Heart left ventricle (tissue), 16 donors: ENCODE results near the gene FAM53B. TPM values are rescaled to one million over a fixed set of nuclear protein-coding genes. Genes with fewer than 3 reads are reported as not detected.

Experiments
- ATAC-seq, 4 donors: fragments of 200-7000 bp; cut with Tn5 transposase; one replicate each; pipeline ENCODE4 v1.9.1; 2020 to 2022; ENCODE audit warnings: moderate library complexity in 4 of 4, mild to moderate bottlenecking in 3 of 4, moderate number of reproducible peaks in 1 of 4
- DNase-seq, 5 donors: peaks; one replicate each; pipeline ENCODE4 v3.0.0-alpha.2; 2020
- H3K27ac ChIP-seq, 12 donors: fragments of 200-600 bp; sonication (generic) in 4 of 12; one replicate each; pipeline versions ENCODE4 v1.5.0 to v1.8.0; 2016 to 2022; ENCODE audit warnings: mild to moderate bottlenecking in 2 of 12
- H3K27me3 ChIP-seq, 9 donors: fragments of 200-600 bp; sonication (generic) in 2 of 9; one replicate each; pipeline versions ENCODE4 v1.5.1 to v1.8.0; 2016 to 2022; ENCODE audit warnings: mild to moderate bottlenecking in 3 of 9
- H3K36me3 ChIP-seq, 9 donors: fragments of 200-600 bp; sonication (generic) in 2 of 9; one replicate each; pipeline versions ENCODE4 v1.5.0 to v1.8.0; 2018 to 2022; ENCODE audit warnings: mild to moderate bottlenecking in 2 of 9
- H3K4me1 ChIP-seq, 12 donors: fragments of 200-600 bp; sonication (generic) in 4 of 12; one replicate each; pipeline versions ENCODE4 v1.5.0 to v1.8.0; 2016 to 2022; ENCODE audit warnings: mild to moderate bottlenecking in 3 of 12
- H3K4me3 ChIP-seq, 12 donors: fragments of 200-600 bp; sonication (generic) in 4 of 12; one replicate each; pipeline versions ENCODE4 v1.5.0 to v1.8.0; 2017 to 2022; ENCODE audit warnings: mild to moderate bottlenecking in 9 of 12, moderate library complexity in 4 of 12
- H3K9me3 ChIP-seq, 12 donors: fragments of 200-600 bp; sonication (generic) in 4 of 12; one replicate each; pipeline versions ENCODE4 v1.5.0 to v1.8.0; 2016 to 2022; ENCODE audit warnings: mild to moderate bottlenecking in 1 of 12
- POLR2A ChIP-seq, 2 donors: fragments of 450-650 bp; IDR thresholded peaks; one replicate each; pipeline ENCODE4 v1.6.1; 2017; ENCODE audit warnings: antibody characterized with exemption in 2 of 2, mild to moderate bottlenecking in 2 of 2, moderate library complexity in 2 of 2
- WGBS, 4 donors: extraction: QIAGEN DNeasy Blood & Tissue Kit in 2 of 4; methylation state at CpG; one replicate each; pipeline versions ENCODE4 v1.1.5 to v1.1.7; 2013 to 2018; 5-methylcytosine and 5-hydroxymethylcytosine counted together
- intact Hi-C, 10 donors: fragments of 100-400 bp; cut with DNase I; formaldehyde crosslinking; loops; one replicate each; pipeline versions ENCODE4 v1.11.1 to v1.14.2; 2022
- polyA plus RNA-seq, 2 donors: library from polyadenylated mRNA; stranded (reverse); fragments of 200-250 nt; gene quantifications; one replicate each; pipeline ENCODE4 v1.2.3, GENCODE V29; 2013
- total RNA-seq, 9 donors: library from RNA; depleted of rRNA in 2 of 9; stranded (reverse); fragments of >200 nt in 2 of 9; fragmentation: NEBNext Ultra II Directional in 3 of 9; extraction: Animal tissue kit (Norgen Biotek cat#: 25700) in 3 of 9; gene quantifications; one replicate each; pipeline versions ENCODE4 v1.1.0 to v1.2.4, GENCODE V29; 2016 to 2023
- TF ChIP-seq, protein P1 (sequence below), 12 donors: fragments of 200-600 bp; sonication (generic) in 4 of 12; IDR thresholded peaks; one replicate each; pipeline versions ENCODE4 v1.5.0 to v1.8.0; 2018 to 2022; ENCODE audit warnings: antibody characterized with exemption in 12 of 12, mild to moderate bottlenecking in 5 of 12
- donor health status: ischemic (EF 13 %, LVEDD 7.1; RV severe dilation, severe dysfunction).
- donor health status: healthy with polysubstance abuse.
- donor health status: DM: no; HTN: yes; CAD: no.
- donor health status: DM: no; HTN: no; CAD: no.
- donor health status: ischemic (EF 25% LVEDD 6.9; RV normal size, moderate dysfunction).
- donor health status: ischemic (EF 25% LVEDD 5.7; RV mildly dilated, moderate dysfunction).
- donor health status: healthy.
- donor health status: DM: yes; HTN: yes; CAD: no.
- donor health status: ischemic (EF 35%, LVEDD 5.7; RV mildly dilated, moderate dysfunction).
- donor health status: nonischemic (EF 11% LVEDD 7.7; RV severe dilation, severe dysfunction).
- donor health status: DM: yes; HTN: yes; CAD: no.
- donor health status: PGD.
- donor health status: ischemic (EF 29% LVEDD 5.4; RV normal size, mild dysfunction).
- donor health status: nonischemic (EF 23%, LVEDD 6.1; RV moderate dilation, normal function).

FAM53B gene
- total and polyA plus RNA-seq, 11 donors = 23.7 to 57.7 (median 35.5) TPM

DNA sequence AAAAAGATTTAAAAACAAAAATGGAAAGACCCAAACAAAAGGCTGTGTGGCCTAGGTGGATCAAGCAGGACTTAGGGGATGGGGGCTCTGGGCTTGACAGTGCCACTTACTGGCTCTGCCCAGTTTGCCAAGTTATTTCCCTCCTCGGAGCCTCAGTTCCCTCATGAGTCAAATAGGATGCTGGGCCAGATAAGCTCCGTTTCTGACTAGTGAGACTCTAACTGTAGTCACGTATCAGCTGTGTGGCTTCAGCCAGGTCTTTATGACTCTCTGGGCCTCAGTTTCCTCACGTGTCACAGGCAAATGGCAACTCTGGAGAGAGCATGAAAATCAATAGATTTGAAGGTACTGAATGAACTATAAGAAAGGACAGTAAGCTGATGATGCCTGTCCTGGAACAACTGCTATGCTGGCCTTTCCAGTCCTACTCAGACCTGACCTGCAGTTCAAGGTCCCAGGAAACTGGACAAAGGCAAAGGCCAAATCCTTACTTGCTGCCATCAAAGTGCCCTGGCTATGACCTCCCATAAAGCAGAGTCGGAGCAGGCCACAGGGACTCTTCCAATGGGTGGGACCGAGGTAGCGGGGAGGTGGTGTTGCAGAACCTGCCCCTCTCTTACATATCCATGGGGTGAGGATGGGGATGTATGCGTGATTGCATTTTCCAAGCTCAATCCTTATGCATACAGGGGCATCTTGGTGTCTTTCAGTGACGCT is 27.0 kb downstream of the FAM53B start:
- 83 to 85% (median 84%) methylated on average over 9 of the region's 9 CpGs for WGBS, 4 donors
- Histone ChIP-seq H3K27me3 (no peaks in the 10 kb centered on the region), H3K4me1 (peaks cover 8 to 95% (median 84%) of the 10 kb centered on the region in 12 donors), H3K9me3 (no peaks in the 10 kb centered on the region), H3K27ac (peak overlapping the region in 2 of 12 donors; percentile 80 to 93), H3K36me3 (no peaks in the 10 kb centered on the region), H3K4me3 (no peak overlapping the region)
- no peak for DNase-seq
- ATAC-seq = no peak
- intact Hi-C loops = no loop called here
- no peak for TF ChIP-seq POLR2A (IDR thresholded peaks at IDR 0.05)
- TF ChIP-seq, protein P1, sequence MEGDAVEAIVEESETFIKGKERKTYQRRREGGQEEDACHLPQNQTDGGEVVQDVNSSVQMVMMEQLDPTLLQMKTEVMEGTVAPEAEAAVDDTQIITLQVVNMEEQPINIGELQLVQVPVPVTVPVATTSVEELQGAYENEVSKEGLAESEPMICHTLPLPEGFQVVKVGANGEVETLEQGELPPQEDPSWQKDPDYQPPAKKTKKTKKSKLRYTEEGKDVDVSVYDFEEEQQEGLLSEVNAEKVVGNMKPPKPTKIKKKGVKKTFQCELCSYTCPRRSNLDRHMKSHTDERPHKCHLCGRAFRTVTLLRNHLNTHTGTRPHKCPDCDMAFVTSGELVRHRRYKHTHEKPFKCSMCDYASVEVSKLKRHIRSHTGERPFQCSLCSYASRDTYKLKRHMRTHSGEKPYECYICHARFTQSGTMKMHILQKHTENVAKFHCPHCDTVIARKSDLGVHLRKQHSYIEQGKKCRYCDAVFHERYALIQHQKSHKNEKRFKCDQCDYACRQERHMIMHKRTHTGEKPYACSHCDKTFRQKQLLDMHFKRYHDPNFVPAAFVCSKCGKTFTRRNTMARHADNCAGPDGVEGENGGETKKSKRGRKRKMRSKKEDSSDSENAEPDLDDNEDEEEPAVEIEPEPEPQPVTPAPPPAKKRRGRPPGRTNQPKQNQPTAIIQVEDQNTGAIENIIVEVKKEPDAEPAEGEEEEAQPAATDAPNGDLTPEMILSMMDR (IDR thresholded peaks at IDR 0.05) = no peak

- peak overlapping the region in 2 of 12 donors; percentile 80 to 93 for H3K27ac ChIP-seq
- intact Hi-C loops = no loop called here
- TF ChIP-seq, protein P1 (IDR thresholded peaks at IDR 0.05) = no peak
- TF ChIP-seq POLR2A (IDR thresholded peaks at IDR 0.05) = no peak
- H3K4me3 ChIP-seq = no peak overlapping the region
- H3K9me3 ChIP-seq = no peaks in the 10 kb centered on the region
- DNase-seq = no peak
- H3K27me3 ChIP-seq = no peaks in the 10 kb centered on the region
- H3K4me1 ChIP-seq = peaks cover 8 to 95% (median 79%) of the 10 kb centered on the region in 12 donors
- WGBS, 4 donors = 87 to 94% (median 88%) methylated on average over 4 of the region's 4 CpGs
- no peaks in the 10 kb centered on the region for H3K36me3 ChIP-seq
- ATAC-seq = no peak
Measured at GRCh38 chr10:124716369-124716768, 27.8 kb downstream of the FAM53B start.

DNA sequence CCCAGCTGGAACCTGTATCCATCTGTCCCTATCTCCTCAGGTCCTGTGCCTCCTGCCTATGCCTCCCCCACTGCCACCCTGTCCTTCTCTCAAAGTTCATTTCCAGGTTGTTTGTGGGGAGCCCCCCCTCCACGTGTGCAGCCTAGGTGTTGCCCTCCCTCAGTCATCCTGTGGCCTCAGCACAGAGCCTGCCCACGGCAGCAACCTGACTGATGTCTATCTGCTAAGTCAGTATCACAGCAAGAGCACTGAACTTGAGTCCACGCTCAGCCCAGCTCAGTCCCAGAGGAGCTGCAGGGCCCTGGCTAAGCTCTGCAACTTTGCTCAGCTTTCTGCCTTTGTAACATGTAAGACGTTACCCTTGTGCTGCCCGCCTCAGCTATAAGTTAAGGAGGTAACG is 28.7 kb downstream of the FAM53B start:
- Histone ChIP-seq H3K27me3 (no peaks in the 10 kb centered on the region), H3K36me3 (no peaks in the 10 kb centered on the region), H3K4me1 (peaks cover 11 to 95% (median 76%) of the 10 kb centered on the region in 12 donors), H3K4me3 (no peak overlapping the region), H3K27ac (peak overlapping the region in 2 of 12 donors; percentile 17 to 33), H3K9me3 (no peaks in the 10 kb centered on the region)
- DNase-seq (no peak), ATAC-seq (no peak)
- TF ChIP-seq, protein P1 (IDR thresholded peaks at IDR 0.05) = no peak
- TF ChIP-seq POLR2A (IDR thresholded peaks at IDR 0.05) = no peak
- intact Hi-C loops = no loop called here
- WGBS, 4 donors = 60 to 63% (median 61%) methylated on average over 6 of the region's 6 CpGs

DNA sequence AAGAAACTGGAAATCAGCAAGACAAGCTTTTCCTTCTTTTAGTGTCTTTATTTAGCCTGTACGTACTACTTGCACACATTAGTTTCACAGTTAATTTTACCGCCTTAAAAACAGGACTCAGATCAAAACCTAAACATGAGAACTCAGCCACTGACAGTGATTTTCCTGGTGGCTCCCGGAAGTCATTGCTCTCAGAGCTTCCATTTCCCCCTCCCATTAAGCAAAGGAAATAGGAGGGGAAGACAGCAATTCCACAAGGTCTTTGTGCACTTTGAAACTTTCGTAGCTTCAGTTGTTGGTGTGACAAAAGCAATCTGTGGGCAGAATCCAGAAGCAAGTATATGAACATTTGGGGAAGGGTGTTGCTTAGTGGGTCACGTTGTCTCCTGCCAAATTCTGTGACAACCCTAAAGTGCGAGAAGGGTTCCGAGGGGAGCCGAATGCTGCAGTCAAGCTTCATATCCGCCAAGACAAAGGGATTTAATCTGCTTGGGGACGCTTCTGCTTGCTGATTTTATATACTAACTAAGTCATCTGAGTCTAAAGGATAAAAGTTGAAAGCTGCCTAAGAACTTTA is 30.4 kb downstream of the FAM53B start:
- H3K27ac ChIP-seq = peak overlapping the region in 11 of 12 donors; percentile 0 to 70 (median 50)
- H3K4me1 ChIP-seq = peaks cover 10 to 95% (median 77%) of the 10 kb centered on the region in 12 donors
- no peak overlapping the region for H3K4me3 ChIP-seq
- no peaks in the 10 kb centered on the region for H3K27me3 ChIP-seq
- no peaks in the 10 kb centered on the region for H3K36me3 ChIP-seq
- ATAC-seq = no peak
- 35 to 51% (median 43%) methylated on average over 10 of the region's 10 CpGs for WGBS, 4 donors
- DNase-seq = no peak
- intact Hi-C loops = no loop called here
- no peaks in the 10 kb centered on the region for H3K9me3 ChIP-seq
- TF ChIP-seq, protein P1 (IDR thresholded peaks at IDR 0.05) = peak in 2 of 12 donors; percentile 10 to 13
- TF ChIP-seq POLR2A (IDR thresholded peaks at IDR 0.05) = no peak
